NCI-H69 (cell line): ENCODE measurements around the gene ADRA2C.
A peak's percentile ranks its signal among the peaks of the same experiment; 100 is the strongest.

Source experiments
- DNase-seq: peaks from one replicate; lab custom pipeline; 2025; lab: John Stamatoyannopoulos, UW

Gene ADRA2C

GRCh38 chr4:3733195-3733594 lies 33.0 kb upstream of the ADRA2C start:
- no peak for DNase-seq

GRCh38 chr4:3735196-3735595 lies 31.0 kb upstream of the ADRA2C start:
- no peak for DNase-seq

- no peak for DNase-seq
Measured at GRCh38 chr4:3736290-3736689, 29.9 kb upstream of the ADRA2C start.

GRCh38 chr4:3736806-3737205 lies 29.4 kb upstream of the ADRA2C start:
- DNase-seq: peak; percentile 21

GRCh38 chr4:3739577-3739976 lies 26.6 kb upstream of the ADRA2C start:
- no peak for DNase-seq

GRCh38 chr4:3740256-3740655 lies 25.9 kb upstream of the ADRA2C start:
- no peak for DNase-seq

- DNase-seq: no peak
Measured at GRCh38 chr4:3741217-3742011, 24.8 kb upstream of the ADRA2C start.

GRCh38 chr4:3742610-3743009 lies 23.6 kb upstream of the ADRA2C start:
- DNase-seq: no peak

- no peak for DNase-seq
Measured at GRCh38 chr4:3744232-3744631, 22.0 kb upstream of the ADRA2C start.

GRCh38 chr4:3744901-3745300 lies 21.3 kb upstream of the ADRA2C start:
- peak; percentile 28 for DNase-seq

GRCh38 chr4:3745886-3746656 lies 20.1 kb upstream of the ADRA2C start:
- peak; percentile 13 for DNase-seq

- no peak for DNase-seq
Measured at GRCh38 chr4:3746701-3747580, 19.2 kb upstream of the ADRA2C start.

GRCh38 chr4:3747581-3747904 lies 18.6 kb upstream of the ADRA2C start:
- no peak for DNase-seq

- no peak for DNase-seq
Measured at GRCh38 chr4:3748136-3748898, 17.9 kb upstream of the ADRA2C start.

GRCh38 chr4:3749081-3749480 lies 17.1 kb upstream of the ADRA2C start:
- DNase-seq: no peak

- no peak for DNase-seq
Measured at GRCh38 chr4:3750334-3750733, 15.9 kb upstream of the ADRA2C start.

- DNase-seq: no peak
Measured at GRCh38 chr4:3752022-3752421, 14.2 kb upstream of the ADRA2C start.

- no peak for DNase-seq
Measured at GRCh38 chr4:3753726-3754412, 12.3 kb upstream of the ADRA2C start.

GRCh38 chr4:3756343-3757059 lies 9.7 kb upstream of the ADRA2C start:
- DNase-seq: no peak

- no peak for DNase-seq
Measured at GRCh38 chr4:3759236-3759635, 6.9 kb upstream of the ADRA2C start.

- DNase-seq: no peak
Measured at GRCh38 chr4:3760346-3760745, 5.8 kb upstream of the ADRA2C start.
